Measurements from ENCODE around the gene BCL2L11. TPM values are rescaled to one million over a fixed set of nuclear protein-coding genes. Genes with fewer than 3 reads are reported as not detected.

Gene BCL2L11
- total RNA-seq, 1 donor from 2014 or later = 13.8 TPM

- ATAC-seq (peak; percentile 50), DNase-seq (ENCODE audit: low spot score) (no peak)
- intact Hi-C loops (cut with DNase I) = no loop called here
Measured at GRCh38 chr2:111184725-111185310, 64.1 kb downstream of the BCL2L11 start.

- ATAC-seq (no peak), DNase-seq (ENCODE audit: low spot score) (no peak)
- intact Hi-C loops (cut with DNase I) = no loop called here
Measured at GRCh38 chr2:111185361-111186022, 64.8 kb downstream of the BCL2L11 start.

- intact Hi-C loops (cut with DNase I) = no loop called here
- DNase-seq (ENCODE audit: low spot score) (no peak), ATAC-seq (no peak)
Measured at GRCh38 chr2:111186121-111186715, 65.5 kb downstream of the BCL2L11 start.

- DNase-seq (ENCODE audit: low spot score) (no peak), ATAC-seq (no peak)
- intact Hi-C loops (cut with DNase I) = no loop called here
Measured at GRCh38 chr2:111186933-111187332, 66.2 kb downstream of the BCL2L11 start.

DNA sequence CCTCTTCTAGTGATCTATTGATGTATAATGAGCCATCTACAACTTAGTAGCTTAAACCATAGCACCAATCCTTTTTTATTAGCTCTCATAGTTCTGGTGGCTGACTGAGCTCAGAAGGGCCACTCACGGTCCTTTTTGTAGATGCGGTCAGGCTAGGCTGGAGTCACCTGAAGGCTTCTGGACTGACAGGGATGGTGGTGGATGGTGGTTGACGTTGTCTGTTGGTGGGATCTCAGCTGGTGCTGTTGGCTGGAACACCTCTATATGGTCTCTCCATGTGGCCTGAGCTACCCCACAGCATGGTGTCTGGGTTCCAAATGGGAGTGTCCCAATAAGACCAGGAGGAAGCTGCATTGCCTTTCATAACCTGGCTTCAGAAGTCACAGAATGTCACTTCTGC lies 68.0 kb downstream of the BCL2L11 start:
- intact Hi-C loops (cut with DNase I) = no loop called here
- DNase-seq (ENCODE audit: low spot score) (no peak), ATAC-seq (no peak)

DNA sequence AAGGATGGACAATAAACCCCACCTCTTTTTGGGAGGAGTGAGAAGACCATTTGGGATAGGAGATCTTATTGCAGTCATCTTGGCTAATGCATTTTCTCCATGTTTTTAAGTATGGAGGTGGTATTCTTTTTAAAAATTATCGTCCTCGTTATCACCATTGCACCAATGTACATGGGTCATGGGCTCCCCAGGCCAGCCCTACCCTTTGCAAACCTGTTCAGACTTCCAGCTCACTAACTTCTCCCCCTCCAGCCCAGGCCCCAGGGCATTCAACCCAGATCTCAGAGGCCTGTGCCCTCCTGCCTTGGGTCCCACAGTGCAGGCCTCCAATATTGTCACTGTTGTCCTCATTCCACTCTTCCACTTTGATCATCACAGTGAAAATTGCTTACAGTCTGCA lies 68.4 kb downstream of the BCL2L11 start:
- intact Hi-C loops (cut with DNase I) = no loop called here
- DNase-seq (ENCODE audit: low spot score) (no peak), ATAC-seq (no peak)

DNA sequence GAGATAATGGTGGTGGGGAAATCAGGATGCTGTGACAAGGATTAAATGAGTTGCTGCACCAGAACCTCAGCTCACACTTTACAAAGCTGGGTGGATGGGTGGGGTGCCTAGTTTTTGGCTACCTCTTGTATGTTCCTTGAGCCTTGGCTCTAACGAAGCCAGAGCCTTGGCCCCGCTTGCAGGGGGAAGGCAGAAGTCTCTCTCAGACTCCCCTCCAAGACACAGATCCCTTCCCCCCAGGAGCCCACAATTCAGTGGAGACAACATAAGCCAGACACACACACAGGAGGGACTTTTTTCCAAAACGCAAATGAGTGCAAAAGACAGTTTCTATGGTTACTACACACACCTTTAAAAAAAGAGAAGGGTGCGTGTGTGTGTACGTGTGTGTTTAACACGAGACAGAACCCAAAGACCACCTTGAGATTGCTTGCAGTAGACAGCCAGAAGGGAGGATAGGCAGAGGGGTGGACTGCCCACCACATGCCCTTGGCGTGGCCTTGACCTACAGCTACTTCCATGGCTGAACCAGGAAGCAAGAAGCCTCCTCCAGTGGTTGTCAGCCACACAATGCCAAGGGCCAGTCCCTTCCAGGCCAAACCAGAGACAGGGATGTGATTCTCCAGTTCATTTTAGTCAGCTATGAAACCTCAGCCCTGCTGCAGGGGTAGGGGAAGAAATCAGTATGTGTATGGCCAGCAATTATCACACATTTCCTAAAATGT lies 70.3 kb downstream of the BCL2L11 start:
- DNase-seq (ENCODE audit: low spot score) (no peak), ATAC-seq (no peak)
- intact Hi-C loops (cut with DNase I) = no loop called here

DNA sequence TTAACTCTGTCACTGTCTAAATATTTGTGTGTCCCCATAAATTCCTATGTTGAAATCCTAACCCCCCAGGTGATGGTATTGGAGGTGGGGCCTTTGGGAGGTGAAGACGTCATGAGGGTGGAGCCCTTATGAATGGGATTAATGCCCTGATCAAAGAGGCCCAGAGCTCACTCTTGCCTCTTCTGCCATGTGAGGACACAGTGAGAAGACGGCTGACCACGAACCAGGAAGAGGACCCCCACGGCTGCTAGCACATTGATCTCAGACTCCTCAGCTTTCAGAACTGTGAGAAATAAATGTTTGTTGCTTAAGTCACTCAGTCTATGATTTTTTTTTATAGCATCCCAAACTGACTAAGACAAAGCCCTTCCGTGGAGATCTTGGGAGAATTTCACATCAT lies 71.2 kb downstream of the BCL2L11 start:
- intact Hi-C loops (cut with DNase I) = no loop called here
- DNase-seq (ENCODE audit: low spot score) (no peak), ATAC-seq (no peak)

GRCh38 chr2:111192776-111193368 lies 72.2 kb downstream of the BCL2L11 start:
- intact Hi-C loops (cut with DNase I) = no loop called here
- DNase-seq (ENCODE audit: low spot score) (no peak), ATAC-seq (no peak)

- ATAC-seq = no peak
- DNase-seq (ENCODE audit: low spot score) = no peak
- intact Hi-C loops (cut with DNase I) = loop anchor here (2.0 kb wide), 1 partner anchor 24 kb away; no protein-coding TSS in a partner anchor
Measured at GRCh38 chr2:111194835-111195621, 74.3 kb downstream of the BCL2L11 start.

GRCh38 chr2:111196435-111196834 lies 75.7 kb downstream of the BCL2L11 start:
- intact Hi-C loops (cut with DNase I) = no loop called here
- ATAC-seq = no peak
- DNase-seq (ENCODE audit: low spot score) = no peak

DNA sequence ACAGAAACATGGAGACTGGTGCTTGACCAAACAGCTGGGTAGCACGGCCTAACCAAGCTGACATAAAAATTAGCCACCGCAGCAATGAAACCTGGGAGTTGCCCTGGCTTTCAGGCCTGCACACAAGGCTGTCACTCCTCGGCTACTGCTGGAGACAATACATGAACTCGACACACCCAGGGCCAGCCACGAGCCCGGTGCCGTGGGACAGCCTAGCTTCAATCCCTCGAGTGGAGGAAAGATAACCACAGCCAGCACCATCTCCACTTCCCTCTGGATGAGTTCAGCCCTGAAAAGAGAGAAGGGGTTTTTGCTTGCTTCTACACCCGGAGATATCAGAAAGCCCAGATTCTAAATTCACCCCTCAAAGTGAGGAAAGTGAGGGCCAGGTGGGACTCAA lies 78.0 kb downstream of the BCL2L11 start:
- intact Hi-C loops (cut with DNase I) = no loop called here
- DNase-seq (ENCODE audit: low spot score) (no peak), ATAC-seq (no peak)

GRCh38 chr2:111199840-111200239 lies 79.1 kb downstream of the BCL2L11 start:
- no peak for ATAC-seq
- intact Hi-C loops (cut with DNase I) = no loop called here
- DNase-seq (ENCODE audit: low spot score) = no peak

GRCh38 chr2:111200333-111200881 lies 79.7 kb downstream of the BCL2L11 start:
- intact Hi-C loops (cut with DNase I) = no loop called here
- ATAC-seq = no peak

DNA sequence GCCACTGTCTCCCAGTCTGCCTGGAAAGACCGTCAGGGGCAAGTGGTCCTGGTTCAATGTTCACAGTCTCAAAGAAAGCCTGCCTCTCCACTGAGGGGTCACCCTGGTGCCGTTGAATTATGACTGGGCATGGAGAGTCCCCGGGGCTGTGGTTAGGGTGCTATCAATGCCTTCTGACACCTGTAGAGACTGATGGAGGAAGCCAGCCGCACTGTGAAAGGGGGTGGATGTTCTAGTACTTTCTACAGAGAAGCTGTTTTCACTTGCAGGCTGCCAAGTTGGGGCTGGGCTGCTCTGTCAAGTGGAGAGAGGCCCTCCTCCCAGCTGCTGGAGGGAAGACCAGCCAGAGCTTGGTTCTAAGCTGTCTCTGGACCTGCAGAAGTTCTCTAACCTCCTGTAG lies 80.5 kb downstream of the BCL2L11 start:
- no peak for DNase-seq (ENCODE audit: low spot score)
- no peak for ATAC-seq
- intact Hi-C loops (cut with DNase I) = no loop called here

More at GRCh38 chr2:111200333-111200881, 79.7 kb downstream of the BCL2L11 start:
- no peak for DNase-seq (ENCODE audit: low spot score)

DNA sequence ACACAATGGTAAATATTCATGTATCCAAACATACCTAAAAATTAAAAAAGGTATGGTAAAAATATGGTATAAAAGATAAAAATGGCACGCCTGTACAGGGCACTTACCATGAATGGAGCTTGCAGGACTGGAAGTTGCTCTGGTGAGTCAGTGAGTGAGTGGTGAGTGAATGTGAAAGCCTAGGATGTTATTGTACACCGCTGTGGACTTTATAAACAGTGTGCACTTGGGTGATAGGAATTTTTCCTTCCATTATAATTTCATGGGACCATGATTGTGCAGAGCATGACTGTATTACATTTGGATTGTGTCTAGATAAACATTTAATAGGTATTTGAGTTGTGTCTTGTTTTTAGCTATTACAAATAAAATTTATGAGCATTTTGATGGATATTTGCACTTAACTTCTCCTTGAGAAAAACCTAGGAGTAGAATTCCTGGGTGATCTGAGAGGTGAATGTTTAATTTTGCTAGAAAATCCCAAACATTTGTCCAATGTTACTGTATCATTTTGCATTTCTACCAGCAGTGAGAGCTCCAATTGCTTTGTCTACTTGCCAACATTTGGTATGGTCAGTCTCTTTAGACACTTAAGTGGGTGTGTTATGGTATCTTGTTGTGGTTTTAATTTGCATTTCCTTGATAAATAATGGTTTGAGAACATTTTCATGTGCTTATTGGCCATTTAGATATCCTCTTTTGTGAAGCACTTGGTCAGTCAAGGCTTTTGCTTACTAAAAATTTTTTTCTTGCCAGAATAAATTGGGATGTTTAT lies 81.7 kb downstream of the BCL2L11 start:
- ATAC-seq (no peak), DNase-seq (ENCODE audit: low spot score) (no peak)
- intact Hi-C loops (cut with DNase I) = no loop called here

DNA sequence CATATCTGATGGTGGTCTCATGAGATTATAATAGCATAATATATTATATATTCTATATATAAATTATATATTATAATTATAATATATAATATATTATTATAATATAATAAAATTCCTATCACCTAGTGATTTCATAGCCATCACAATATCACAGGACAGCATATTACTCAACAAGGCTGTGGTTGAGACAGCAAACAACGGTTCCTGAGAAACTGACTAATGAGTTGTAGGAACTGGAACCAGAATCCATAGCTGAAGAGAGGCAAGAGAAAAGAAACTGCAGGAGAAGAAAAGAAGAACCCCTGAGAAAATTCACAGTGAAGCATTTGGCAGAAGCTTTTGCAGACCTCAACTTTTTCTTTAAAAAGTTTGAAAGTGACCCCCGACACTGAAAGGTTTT lies 84.0 kb downstream of the BCL2L11 start:
- DNase-seq (ENCODE audit: low spot score) (no peak), ATAC-seq (no peak)
- intact Hi-C loops (cut with DNase I) = no loop called here

DNA sequence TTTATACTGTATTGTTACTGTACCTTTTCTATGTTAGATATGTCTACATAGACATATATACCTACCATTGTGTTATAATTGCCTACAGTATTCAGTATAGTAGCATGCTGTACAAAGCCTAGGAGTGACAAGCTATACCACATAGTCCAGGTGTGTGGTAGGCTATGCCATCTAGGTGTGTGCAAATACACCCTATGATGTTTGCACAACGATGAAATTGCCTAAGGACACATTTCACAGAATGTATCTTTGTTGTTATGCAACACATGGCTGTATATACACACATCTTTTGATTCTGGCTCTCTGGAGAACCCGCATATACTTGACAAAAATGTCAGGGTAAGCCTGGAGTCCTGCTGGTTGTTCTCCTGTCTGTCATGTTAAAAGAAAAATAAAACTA lies 85.1 kb downstream of the BCL2L11 start:
- no peak for DNase-seq (ENCODE audit: low spot score)
- no peak for ATAC-seq
- intact Hi-C loops (cut with DNase I) = no loop called here

All from sciatic nerve (tissue), 2 donors.